Endothelial cell (in vitro differentiated cells): ENCODE data around the gene MEIOC. TPM values are rescaled to one million over a fixed set of nuclear protein-coding genes. Genes with fewer than 3 reads are reported as not detected.

Experiments
- DNase-seq: peaks from one replicate; pipeline ENCODE4 v3.0.0; 2021; ENCODE audit warnings: low spot score
- H3K27ac Mint-ChIP-seq: one replicate; pipeline ENCODE4 v1.8.0; 2021; ENCODE audit warnings: mixed read lengths, inconsistent platforms; ENCODE audit not compliant: unreplicated experiment
- H3K27me3 Mint-ChIP-seq: one replicate; pipeline ENCODE4 v1.8.0; 2021; ENCODE audit warnings: mild to moderate bottlenecking, moderate library complexity, mixed read lengths, inconsistent platforms; ENCODE audit not compliant: unreplicated experiment
- H3K36me3 Mint-ChIP-seq: one replicate; pipeline ENCODE4 v1.8.0; 2021; ENCODE audit warnings: mild to moderate bottlenecking, low read depth, mixed read lengths, inconsistent platforms; ENCODE audit not compliant: unreplicated experiment
- H3K4me1 Mint-ChIP-seq: one replicate; pipeline ENCODE4 v1.8.0; 2021; ENCODE audit warnings: mild to moderate bottlenecking, mixed read lengths, inconsistent platforms; ENCODE audit not compliant: unreplicated experiment
- H3K4me3 Mint-ChIP-seq: one replicate; pipeline ENCODE4 v1.8.0; 2021; ENCODE audit warnings: mild to moderate bottlenecking, mixed read lengths, inconsistent platforms; ENCODE audit not compliant: unreplicated experiment
- H3K9me3 Mint-ChIP-seq: one replicate; pipeline ENCODE4 v1.8.0; 2021; ENCODE audit warnings: mixed read lengths, inconsistent platforms; ENCODE audit not compliant: unreplicated experiment
- total RNA-seq: library from RNA; stranded (reverse); fragmentation: NEBNext Ultra II Directional; extraction: Animal tissue kit (Norgen Biotek cat#: 25700); gene quantifications from one replicate; pipeline ENCODE4 v1.2.1, GENCODE V29; 2021; ENCODE audit not compliant: unreplicated experiment
- TF ChIP-seq, protein P1 (sequence below): fragments of 200-600 bp; sonication (generic); IDR thresholded peaks from one replicate; pipeline ENCODE4 v1.5.0; 2021; ENCODE audit warnings: antibody characterized with exemption; ENCODE audit not compliant: unreplicated experiment

Gene MEIOC
- total RNA-seq, 1 donor from 2014 or later, result not detected

DNA sequence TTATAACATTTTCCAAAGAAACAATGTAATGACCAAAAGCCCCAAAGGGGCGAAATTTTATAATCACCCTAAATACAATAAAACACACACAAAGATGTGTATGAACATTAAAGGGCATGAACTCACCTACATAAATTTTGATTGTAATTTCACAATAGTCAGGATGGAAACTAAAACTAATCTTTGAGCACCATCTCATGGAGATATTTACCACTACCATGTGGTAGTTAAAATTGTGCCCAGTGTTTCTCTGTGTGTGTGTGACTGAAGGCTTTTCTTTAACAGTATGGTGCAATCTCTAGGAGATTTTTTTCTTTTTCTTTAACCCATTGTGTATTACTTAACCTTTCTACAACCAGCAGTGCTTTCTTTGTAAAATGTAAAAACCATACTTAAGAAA is 19.7 kb upstream of the MEIOC start:
- no peak for DNase-seq
- Mint-ChIP-seq H3K27me3 (no peaks in the 10 kb centered on the region), H3K36me3 (no peaks in the 10 kb centered on the region), H3K27ac (no peak overlapping the region), H3K4me3 (no peak overlapping the region), H3K9me3 (no peaks in the 10 kb centered on the region), H3K4me1 (no peaks in the 10 kb centered on the region)
- TF ChIP-seq, protein P1, sequence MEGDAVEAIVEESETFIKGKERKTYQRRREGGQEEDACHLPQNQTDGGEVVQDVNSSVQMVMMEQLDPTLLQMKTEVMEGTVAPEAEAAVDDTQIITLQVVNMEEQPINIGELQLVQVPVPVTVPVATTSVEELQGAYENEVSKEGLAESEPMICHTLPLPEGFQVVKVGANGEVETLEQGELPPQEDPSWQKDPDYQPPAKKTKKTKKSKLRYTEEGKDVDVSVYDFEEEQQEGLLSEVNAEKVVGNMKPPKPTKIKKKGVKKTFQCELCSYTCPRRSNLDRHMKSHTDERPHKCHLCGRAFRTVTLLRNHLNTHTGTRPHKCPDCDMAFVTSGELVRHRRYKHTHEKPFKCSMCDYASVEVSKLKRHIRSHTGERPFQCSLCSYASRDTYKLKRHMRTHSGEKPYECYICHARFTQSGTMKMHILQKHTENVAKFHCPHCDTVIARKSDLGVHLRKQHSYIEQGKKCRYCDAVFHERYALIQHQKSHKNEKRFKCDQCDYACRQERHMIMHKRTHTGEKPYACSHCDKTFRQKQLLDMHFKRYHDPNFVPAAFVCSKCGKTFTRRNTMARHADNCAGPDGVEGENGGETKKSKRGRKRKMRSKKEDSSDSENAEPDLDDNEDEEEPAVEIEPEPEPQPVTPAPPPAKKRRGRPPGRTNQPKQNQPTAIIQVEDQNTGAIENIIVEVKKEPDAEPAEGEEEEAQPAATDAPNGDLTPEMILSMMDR, result no peak

DNA sequence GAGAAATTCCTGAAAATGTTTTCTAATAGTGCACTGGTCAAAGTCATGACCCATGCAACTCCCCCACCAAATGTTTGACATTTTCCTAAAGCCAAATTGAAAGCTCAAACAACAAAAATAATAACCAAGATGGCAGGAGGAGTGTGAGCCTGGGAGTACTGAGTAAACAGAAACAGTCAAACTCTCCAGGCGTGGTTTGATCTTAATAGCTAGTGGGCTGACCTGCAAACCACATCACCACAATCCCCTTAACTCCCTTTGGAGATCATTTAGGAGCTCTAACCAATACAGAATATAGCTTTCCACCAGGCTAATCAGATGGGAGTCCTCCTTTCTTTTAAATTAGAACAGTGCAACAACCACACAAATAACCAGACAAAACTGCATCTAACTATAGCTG is 19.2 kb upstream of the MEIOC start:
- H3K36me3 Mint-ChIP-seq, result no peaks in the 10 kb centered on the region
- H3K27ac Mint-ChIP-seq, result no peak overlapping the region
- H3K9me3 Mint-ChIP-seq, result no peaks in the 10 kb centered on the region
- no peaks in the 10 kb centered on the region for H3K4me1 Mint-ChIP-seq
- DNase-seq, result no peak
- TF ChIP-seq, protein P1, result no peak
- no peaks in the 10 kb centered on the region for H3K27me3 Mint-ChIP-seq
- H3K4me3 Mint-ChIP-seq, result no peak overlapping the region

DNA sequence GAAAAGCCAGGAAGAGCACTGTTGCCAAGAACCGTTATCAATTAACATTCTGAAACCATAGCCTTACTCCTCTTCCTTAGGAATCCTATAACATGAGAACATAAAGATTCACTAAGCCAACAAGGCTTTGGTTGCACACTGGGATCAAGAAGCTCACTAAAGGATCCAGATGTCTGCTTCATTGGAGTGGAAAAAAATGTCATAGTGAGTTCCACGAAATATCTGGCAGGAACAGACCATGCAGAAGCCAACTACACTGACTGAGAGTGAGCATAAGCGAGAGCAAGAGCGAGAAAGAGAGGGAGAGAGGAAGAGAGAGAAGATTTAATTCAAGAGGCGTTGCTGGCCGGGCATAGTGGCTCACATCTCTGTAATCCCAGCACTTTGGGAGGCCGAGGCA is 13.4 kb upstream of the MEIOC start:
- H3K27me3 Mint-ChIP-seq, result no peaks in the 10 kb centered on the region
- no peak for DNase-seq
- no peak overlapping the region for H3K4me3 Mint-ChIP-seq
- H3K4me1 Mint-ChIP-seq, result no peaks in the 10 kb centered on the region
- H3K27ac Mint-ChIP-seq, result no peak overlapping the region
- TF ChIP-seq, protein P1, result no peak
- no peaks in the 10 kb centered on the region for H3K36me3 Mint-ChIP-seq
- no peaks in the 10 kb centered on the region for H3K9me3 Mint-ChIP-seq

DNA sequence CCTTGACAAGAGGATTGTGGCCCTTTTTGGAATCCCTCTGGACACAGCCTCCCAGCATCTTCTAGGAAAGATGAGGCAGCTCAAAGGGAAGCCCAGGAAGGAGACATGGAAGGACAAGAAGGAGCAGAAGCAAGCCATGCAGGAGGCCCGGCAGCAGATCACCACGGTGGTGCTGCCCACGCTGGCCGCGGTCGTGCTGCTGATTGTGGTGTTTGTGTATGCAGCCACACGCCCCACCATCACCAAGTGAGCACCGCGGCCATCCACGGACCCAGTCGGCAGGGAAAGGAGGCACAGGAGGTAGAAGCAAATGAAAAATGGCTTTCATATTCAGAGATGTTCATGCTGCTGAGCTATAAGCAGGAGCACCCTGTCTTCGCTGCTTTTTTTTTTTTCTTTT is 10.9 kb upstream of the MEIOC start:
- no peak for DNase-seq
- no peaks in the 10 kb centered on the region for H3K27me3 Mint-ChIP-seq
- H3K36me3 Mint-ChIP-seq, result no peaks in the 10 kb centered on the region
- H3K9me3 Mint-ChIP-seq, result no peaks in the 10 kb centered on the region
- H3K4me1 Mint-ChIP-seq, result no peaks in the 10 kb centered on the region
- H3K27ac Mint-ChIP-seq, result no peak overlapping the region
- H3K4me3 Mint-ChIP-seq, result no peak overlapping the region
- TF ChIP-seq, protein P1, result no peak

DNA sequence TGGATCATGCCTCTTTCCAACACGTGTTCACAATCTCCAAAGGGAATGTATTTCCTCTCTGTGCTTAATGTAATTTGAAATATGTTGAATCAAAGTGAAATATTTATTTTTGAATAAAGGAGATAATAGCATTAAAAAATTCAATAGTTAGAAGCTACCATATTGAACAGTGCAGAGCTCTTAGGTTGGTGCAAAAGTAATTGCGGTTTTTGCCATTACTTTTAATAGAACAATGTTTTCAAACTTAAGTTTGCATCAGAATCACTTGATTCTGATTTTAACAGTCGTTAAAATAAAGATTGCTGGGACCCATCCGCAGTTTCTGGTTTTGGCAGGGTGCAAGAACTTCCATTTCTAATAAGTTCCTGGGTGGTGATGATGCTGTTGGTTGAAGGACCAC is 10.0 kb upstream of the MEIOC start:
- Mint-ChIP-seq H3K4me1 (no peaks in the 10 kb centered on the region), H3K4me3 (no peak overlapping the region), H3K27me3 (no peaks in the 10 kb centered on the region), H3K27ac (no peak overlapping the region), H3K36me3 (no peaks in the 10 kb centered on the region), H3K9me3 (no peaks in the 10 kb centered on the region)
- no peak for DNase-seq
- TF ChIP-seq, protein P1, result no peak
